ENCODE data around the gene NOS1.

NOS1 gene

GRCh38 chr12:117322428-117322827, 39.0 kb downstream of the NOS1 start:
- Mint-ChIP-seq H3K9me3 (no peaks in the 10 kb centered on the region), H3K36me3 (no peaks in the 10 kb centered on the region), H3K27me3 (no peaks in the 10 kb centered on the region), H3K4me1 (no peaks in the 10 kb centered on the region), H3K4me3 (no peak overlapping the region), H3K27ac (no peak overlapping the region)

GRCh38 chr12:117321572-117321971, 39.9 kb downstream of the NOS1 start:
- no peaks in the 10 kb centered on the region for H3K27me3 Mint-ChIP-seq
- H3K9me3 Mint-ChIP-seq = no peaks in the 10 kb centered on the region
- no peak overlapping the region for H3K27ac Mint-ChIP-seq
- H3K36me3 Mint-ChIP-seq = no peaks in the 10 kb centered on the region
- no peak overlapping the region for H3K4me3 Mint-ChIP-seq
- no peaks in the 10 kb centered on the region for H3K4me1 Mint-ChIP-seq

- Mint-ChIP-seq H3K36me3 (no peaks in the 10 kb centered on the region), H3K9me3 (peaks cover 4% of the 10 kb centered on the region), H3K27me3 (no peaks in the 10 kb centered on the region), H3K27ac (no peak overlapping the region), H3K4me1 (no peaks in the 10 kb centered on the region), H3K4me3 (no peak overlapping the region)
These were observed 42.8 kb downstream of the NOS1 start for GRCh38 chr12:117318591-117318990.

- Mint-ChIP-seq H3K27ac (no peak overlapping the region), H3K4me3 (no peak overlapping the region), H3K27me3 (no peaks in the 10 kb centered on the region), H3K4me1 (no peaks in the 10 kb centered on the region), H3K9me3 (peaks cover 4% of the 10 kb centered on the region), H3K36me3 (no peaks in the 10 kb centered on the region)
These were observed 45.1 kb downstream of the NOS1 start for GRCh38 chr12:117316336-117316735.

- Mint-ChIP-seq H3K36me3 (no peaks in the 10 kb centered on the region), H3K27me3 (no peaks in the 10 kb centered on the region), H3K4me1 (no peaks in the 10 kb centered on the region), H3K27ac (no peak overlapping the region), H3K4me3 (no peak overlapping the region), H3K9me3 (peaks cover 4% of the 10 kb centered on the region)
These were observed 47.5 kb downstream of the NOS1 start for GRCh38 chr12:117313926-117314325.

- H3K27ac Mint-ChIP-seq = no peak overlapping the region
- H3K27me3 Mint-ChIP-seq = no peaks in the 10 kb centered on the region
- no peak overlapping the region for H3K4me3 Mint-ChIP-seq
- peaks cover 4% of the 10 kb centered on the region for H3K9me3 Mint-ChIP-seq
- H3K4me1 Mint-ChIP-seq = no peaks in the 10 kb centered on the region
- H3K36me3 Mint-ChIP-seq = no peaks in the 10 kb centered on the region
These were observed 48.7 kb downstream of the NOS1 start for GRCh38 chr12:117312770-117313169.

GRCh38 chr12:117309276-117309925, 52.0 kb downstream of the NOS1 start:
- Mint-ChIP-seq H3K4me3 (no peak overlapping the region), H3K27me3 (no peaks in the 10 kb centered on the region), H3K36me3 (no peaks in the 10 kb centered on the region), H3K4me1 (no peaks in the 10 kb centered on the region), H3K9me3 (no peaks in the 10 kb centered on the region), H3K27ac (no peak overlapping the region)

- Mint-ChIP-seq H3K4me3 (no peak overlapping the region), H3K27me3 (peaks cover 5% of the 10 kb centered on the region), H3K4me1 (no peaks in the 10 kb centered on the region), H3K27ac (no peak overlapping the region), H3K36me3 (no peaks in the 10 kb centered on the region), H3K9me3 (peaks cover 5% of the 10 kb centered on the region)
These were observed 61.3 kb downstream of the NOS1 start for GRCh38 chr12:117300174-117300573.

GRCh38 chr12:117298648-117299225, 62.7 kb downstream of the NOS1 start:
- H3K9me3 Mint-ChIP-seq = peaks cover 5% of the 10 kb centered on the region
- no peaks in the 10 kb centered on the region for H3K4me1 Mint-ChIP-seq
- no peak overlapping the region for H3K4me3 Mint-ChIP-seq
- H3K27me3 Mint-ChIP-seq = peaks cover 7% of the 10 kb centered on the region
- H3K27ac Mint-ChIP-seq = no peak overlapping the region
- no peaks in the 10 kb centered on the region for H3K36me3 Mint-ChIP-seq

GRCh38 chr12:117298191-117298590, 63.2 kb downstream of the NOS1 start:
- H3K27me3 Mint-ChIP-seq = peaks cover 8% of the 10 kb centered on the region
- H3K36me3 Mint-ChIP-seq = no peaks in the 10 kb centered on the region
- no peak overlapping the region for H3K27ac Mint-ChIP-seq
- H3K4me1 Mint-ChIP-seq = no peaks in the 10 kb centered on the region
- no peak overlapping the region for H3K4me3 Mint-ChIP-seq
- H3K9me3 Mint-ChIP-seq = peaks cover 5% of the 10 kb centered on the region

- Mint-ChIP-seq H3K27ac (no peak overlapping the region), H3K4me3 (no peak overlapping the region), H3K27me3 (peaks cover 7% of the 10 kb centered on the region)
These were observed 67.2 kb downstream of the NOS1 start for GRCh38 chr12:117294189-117294603.

GRCh38 chr12:117293510-117293909, 67.9 kb downstream of the NOS1 start:
- Mint-ChIP-seq H3K4me1 (no peaks in the 10 kb centered on the region), H3K4me3 (no peak overlapping the region), H3K27me3 (peaks cover 7% of the 10 kb centered on the region), H3K27ac (no peak overlapping the region), H3K36me3 (no peaks in the 10 kb centered on the region), H3K9me3 (peaks cover 5% of the 10 kb centered on the region)

More at GRCh38 chr12:117294189-117294603, 67.2 kb downstream of the NOS1 start:
- Mint-ChIP-seq H3K36me3 (no peaks in the 10 kb centered on the region), H3K4me1 (no peaks in the 10 kb centered on the region), H3K9me3 (peaks cover 5% of the 10 kb centered on the region)

GRCh38 chr12:117292688-117293087, 68.7 kb downstream of the NOS1 start:
- Mint-ChIP-seq H3K36me3 (no peaks in the 10 kb centered on the region), H3K27me3 (peaks cover 7% of the 10 kb centered on the region), H3K4me1 (no peaks in the 10 kb centered on the region), H3K9me3 (peaks cover 5% of the 10 kb centered on the region), H3K4me3 (no peak overlapping the region), H3K27ac (no peak overlapping the region)

- H3K4me1 Mint-ChIP-seq = no peaks in the 10 kb centered on the region
- no peaks in the 10 kb centered on the region for H3K9me3 Mint-ChIP-seq
- H3K27ac Mint-ChIP-seq = no peak overlapping the region
- no peak overlapping the region for H3K4me3 Mint-ChIP-seq
- H3K36me3 Mint-ChIP-seq = no peaks in the 10 kb centered on the region
- H3K27me3 Mint-ChIP-seq = peaks cover 2% of the 10 kb centered on the region
These were observed 77.3 kb downstream of the NOS1 start for GRCh38 chr12:117284140-117284539.

- H3K4me1 Mint-ChIP-seq = no peaks in the 10 kb centered on the region
- H3K4me3 Mint-ChIP-seq = no peak overlapping the region
- H3K27ac Mint-ChIP-seq = no peak overlapping the region
- no peaks in the 10 kb centered on the region for H3K9me3 Mint-ChIP-seq
- H3K27me3 Mint-ChIP-seq = peaks cover 2% of the 10 kb centered on the region
- H3K36me3 Mint-ChIP-seq = no peaks in the 10 kb centered on the region
These were observed 78.9 kb downstream of the NOS1 start for GRCh38 chr12:117282490-117282889.

- Mint-ChIP-seq H3K9me3 (no peaks in the 10 kb centered on the region), H3K36me3 (no peaks in the 10 kb centered on the region), H3K4me1 (no peaks in the 10 kb centered on the region), H3K4me3 (no peak overlapping the region), H3K27me3 (peaks cover 7% of the 10 kb centered on the region), H3K27ac (no peak overlapping the region)
These were observed 81.3 kb downstream of the NOS1 start for GRCh38 chr12:117280019-117280680.
